ENCODE results near the gene TSPAN4. TPM values are rescaled to one million over a fixed set of nuclear protein-coding genes. Genes with fewer than 3 reads are reported as not detected.

Gene TSPAN4
- total and polyA plus RNA-seq, 4 donors = 16.5 to 38.1 (median 30.4) TPM

GRCh38 chr11:859394-860131 lies 16.9 kb downstream of the TSPAN4 start:
- WGBS = 77% methylated on average over 31 of the region's 31 CpGs
- no peak for TF ChIP-seq YY1 (IDR thresholded peaks at IDR 0.05)
- TF ChIP-seq FOXA2 (IDR thresholded peaks at IDR 0.05) = no peak
- TF ChIP-seq, protein P1, sequence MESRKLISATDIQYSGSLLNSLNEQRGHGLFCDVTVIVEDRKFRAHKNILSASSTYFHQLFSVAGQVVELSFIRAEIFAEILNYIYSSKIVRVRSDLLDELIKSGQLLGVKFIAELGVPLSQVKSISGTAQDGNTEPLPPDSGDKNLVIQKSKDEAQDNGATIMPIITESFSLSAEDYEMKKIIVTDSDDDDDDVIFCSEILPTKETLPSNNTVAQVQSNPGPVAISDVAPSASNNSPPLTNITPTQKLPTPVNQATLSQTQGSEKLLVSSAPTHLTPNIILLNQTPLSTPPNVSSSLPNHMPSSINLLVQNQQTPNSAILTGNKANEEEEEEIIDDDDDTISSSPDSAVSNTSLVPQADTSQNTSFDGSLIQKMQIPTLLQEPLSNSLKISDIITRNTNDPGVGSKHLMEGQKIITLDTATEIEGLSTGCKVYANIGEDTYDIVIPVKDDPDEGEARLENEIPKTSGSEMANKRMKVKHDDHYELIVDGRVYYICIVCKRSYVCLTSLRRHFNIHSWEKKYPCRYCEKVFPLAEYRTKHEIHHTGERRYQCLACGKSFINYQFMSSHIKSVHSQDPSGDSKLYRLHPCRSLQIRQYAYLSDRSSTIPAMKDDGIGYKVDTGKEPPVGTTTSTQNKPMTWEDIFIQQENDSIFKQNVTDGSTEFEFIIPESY (IDR thresholded peaks at IDR 0.05) = no peak
- TF ChIP-seq CTCF (IDR thresholded peaks at IDR 0.05; ENCODE audit: low read depth, low read length, missing input control) = no peak
- TF ChIP-seq REST (IDR thresholded peaks at IDR 0.05) = no peak
- no peak for TF ChIP-seq EGR1 (IDR thresholded peaks at IDR 0.05; ENCODE audit: low read depth in 2 of 2)
- no peak for TF ChIP-seq RAD21 (IDR thresholded peaks at IDR 0.05)
- TF ChIP-seq SP1 (IDR thresholded peaks at IDR 0.05) = no peak
- TF ChIP-seq GABPA (IDR thresholded peaks at IDR 0.05 in 1 of 2, conservative IDR thresholded peaks at IDR 0.05 in 1 of 2) = no peak
- no peak for TF ChIP-seq ATF3 (IDR thresholded peaks at IDR 0.05)
- H3K27me3 ChIP-seq (ENCODE audit: control insufficient read depth in 4 of 4, insufficient read depth in 4 of 4, low read length in 3 of 4) = no peaks in the 10 kb centered on the region
- H3K27ac ChIP-seq (ENCODE audit: low read depth in 1 of 2, low read length in 2 of 2) = no peak overlapping the region
- H3K9ac ChIP-seq (ENCODE audit: low read depth in 1 of 2, low read length in 2 of 2) = no peak overlapping the region
- H3K9me3 ChIP-seq (ENCODE audit: control insufficient read depth in 4 of 4, low read length in 3 of 4) = no peaks in the 10 kb centered on the region
- no peak overlapping the region for H3K4me3 ChIP-seq (ENCODE audit: low read depth in 1 of 3, low read length in 3 of 3)
- DNase-seq (ENCODE audit: low spot score) = peak; percentile 84
- peaks cover 0 to 2% (median 0%) of the 10 kb centered on the region in 4 donors for H3K36me3 ChIP-seq (ENCODE audit: control insufficient read depth in 4 of 4, insufficient read depth in 3 of 4, low read depth in 1 of 4, low read length in 3 of 4)
- H3K4me1 ChIP-seq (ENCODE audit: control insufficient read depth in 4 of 4, insufficient read depth in 4 of 4, low read length in 3 of 4) = peaks cover 0 to 7% (median 3%) of the 10 kb centered on the region in 4 donors

DNA sequence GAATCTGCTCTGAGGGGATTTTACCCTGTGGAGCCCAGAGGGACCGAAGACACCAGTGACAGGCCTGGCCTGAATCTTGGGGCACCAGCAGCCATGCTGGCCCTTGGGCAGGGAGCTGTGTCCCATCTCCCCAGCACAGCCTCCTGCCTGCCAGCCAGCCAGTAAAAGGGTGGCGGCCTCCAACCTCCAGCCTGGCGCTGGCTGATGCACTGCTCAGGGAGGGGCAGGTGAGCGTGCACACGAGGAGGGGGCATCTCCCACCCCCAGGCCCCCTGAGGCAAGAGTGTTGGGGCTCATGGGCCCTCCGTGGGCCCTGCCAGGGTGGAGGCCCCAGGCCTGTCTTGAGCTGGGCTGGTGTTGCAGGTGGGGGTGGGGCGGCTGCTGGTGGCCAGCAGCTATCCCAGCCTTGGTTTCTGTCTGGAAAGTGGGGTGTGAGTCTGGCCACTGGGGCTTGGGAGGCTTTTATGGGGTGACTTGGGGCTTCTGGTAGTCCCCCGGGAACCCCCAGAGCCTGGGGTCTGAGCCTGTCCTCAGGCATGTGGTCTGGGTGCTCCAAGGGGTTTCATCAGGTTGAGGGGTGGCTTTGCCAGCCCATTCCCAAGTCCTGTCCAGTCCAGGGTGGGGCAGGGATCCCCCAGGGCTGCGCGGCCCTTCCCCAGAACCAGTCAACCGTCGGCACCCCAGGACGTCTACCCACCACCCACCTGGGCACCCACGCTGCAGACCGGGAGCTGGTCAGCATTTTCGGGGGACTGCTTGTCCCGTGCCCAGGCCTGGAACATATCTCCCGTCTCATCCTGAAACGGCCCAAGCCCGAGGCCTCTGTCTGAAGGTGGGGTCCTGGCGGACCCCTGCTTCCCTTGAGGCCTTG lies 17.8 kb downstream of the TSPAN4 start:
- 85% methylated on average over 21 of the region's 21 CpGs for WGBS
- no peak overlapping the region for H3K27ac ChIP-seq (ENCODE audit: low read depth in 1 of 2, low read length in 2 of 2)
- H3K4me3 ChIP-seq (ENCODE audit: low read depth in 1 of 3, low read length in 3 of 3) = no peak overlapping the region
- no peaks in the 10 kb centered on the region for H3K9me3 ChIP-seq (ENCODE audit: control insufficient read depth in 4 of 4, low read length in 3 of 4)
- H3K4me1 ChIP-seq (ENCODE audit: control insufficient read depth in 4 of 4, insufficient read depth in 4 of 4, low read length in 3 of 4) = peaks cover 0 to 7% (median 3%) of the 10 kb centered on the region in 4 donors
- no peak overlapping the region for H3K9ac ChIP-seq (ENCODE audit: low read depth in 1 of 2, low read length in 2 of 2)
- no peak for DNase-seq (ENCODE audit: low spot score)
- peaks cover 0 to 2% (median under 1%) of the 10 kb centered on the region in 4 donors for H3K36me3 ChIP-seq (ENCODE audit: control insufficient read depth in 4 of 4, insufficient read depth in 3 of 4, low read depth in 1 of 4, low read length in 3 of 4)
- H3K27me3 ChIP-seq (ENCODE audit: control insufficient read depth in 4 of 4, insufficient read depth in 4 of 4, low read length in 3 of 4) = no peaks in the 10 kb centered on the region
- TF ChIP-seq, protein P2, sequence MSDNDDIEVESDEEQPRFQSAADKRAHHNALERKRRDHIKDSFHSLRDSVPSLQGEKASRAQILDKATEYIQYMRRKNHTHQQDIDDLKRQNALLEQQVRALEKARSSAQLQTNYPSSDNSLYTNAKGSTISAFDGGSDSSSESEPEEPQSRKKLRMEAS (IDR thresholded peaks at IDR 0.05) = no peak
- TF ChIP-seq CTCF (IDR thresholded peaks at IDR 0.05; ENCODE audit: low read depth, low read length, missing input control) (no peak), NR2F2 (IDR thresholded peaks at IDR 0.05) (no peak), TAF1 (conservative IDR thresholded peaks at IDR 0.05) (no peak), EGR1 (IDR thresholded peaks at IDR 0.05; ENCODE audit: low read depth in 2 of 2) (no peak), SP1 (IDR thresholded peaks at IDR 0.05) (no peak), YY1 (IDR thresholded peaks at IDR 0.05) (no peak), HNF4G (IDR thresholded peaks at IDR 0.05) (no peak), RAD21 (IDR thresholded peaks at IDR 0.05) (no peak), FOXA1 (IDR thresholded peaks at IDR 0.05) (no peak)
- TF ChIP-seq, protein P1 (IDR thresholded peaks at IDR 0.05) = no peak
